HFFc6 (cell line): ENCODE results near the gene SLC25A29. TPM values are rescaled to one million over a fixed set of nuclear protein-coding genes. Genes with fewer than 3 reads are reported as not detected.

Experiments used
- DNase-seq: peaks from one replicate; pipeline ENCODE4 v3.0.0-alpha.2; 2018
- H3K27ac Mint-ChIP-seq: 2 replicates; pipeline ENCODE4 v1.8.0; 2020; ENCODE audit warnings: mild to moderate bottlenecking, mixed read lengths
- H3K27me3 Mint-ChIP-seq: 2 replicates; pipeline ENCODE4 v1.8.0; 2021; ENCODE audit warnings: mild to moderate bottlenecking, moderate library complexity, mixed read lengths; ENCODE audit not compliant: insufficient read depth
- H3K36me3 Mint-ChIP-seq: 2 replicates; pipeline ENCODE4 v1.8.0; 2021; ENCODE audit warnings: low read depth, mixed read lengths
- H3K4me1 Mint-ChIP-seq: 2 replicates; pipeline ENCODE4 v1.8.0; 2020; ENCODE audit warnings: low read depth, mixed read lengths
- H3K4me3 Mint-ChIP-seq: 2 replicates; pipeline ENCODE4 v1.8.0; 2020; ENCODE audit warnings: mild to moderate bottlenecking, moderate library complexity, mixed read lengths
- H3K9me3 Mint-ChIP-seq: 2 replicates; pipeline ENCODE4 v1.8.0; 2020; ENCODE audit warnings: mild to moderate bottlenecking, mixed read lengths
- total RNA-seq, 6 experiments: library from RNA; stranded (reverse); fragmentation: NEBNext Ultra II Directional; extraction: Animal tissue kit (Norgen Biotek cat#: 25700); gene quantifications; 2 replicates in 1 of 6; 3 replicates in 5 of 6; pipeline ENCODE4 v1.2.3, GENCODE V29; 2021
- TF ChIP-seq, protein P1 (sequence below): fragments of 200-600 bp; sonication (generic); IDR thresholded peaks from 2 replicates; pipeline ENCODE4 v1.5.0; 2021; ENCODE audit warnings: antibody characterized with exemption, mild to moderate bottlenecking

SLC25A29 gene
- total RNA-seq, 6 experiments from 2014 or later = 6.5 to 8.6 (median 7.7) TPM

DNA sequence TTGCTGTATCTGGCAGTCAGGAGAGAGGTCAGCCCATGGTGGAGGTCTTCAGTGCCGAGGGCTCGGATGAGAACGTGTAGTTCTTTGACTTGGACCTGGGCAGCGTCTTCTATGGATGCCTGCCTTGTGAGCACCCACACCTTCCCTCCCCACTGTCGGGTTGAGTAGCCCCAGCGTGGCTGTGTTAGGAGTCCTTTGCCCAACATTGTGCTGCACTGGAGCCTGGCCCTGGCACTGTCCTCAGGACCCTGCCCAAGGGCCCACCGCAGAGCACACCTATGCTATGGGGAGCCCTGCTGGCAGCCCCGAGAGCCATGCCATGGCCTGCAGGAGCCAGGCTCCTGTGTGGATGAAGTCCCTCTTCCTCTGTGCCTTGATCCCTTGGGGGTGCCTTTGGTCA lies 26.7 kb downstream of the SLC25A29 start:
- peaks cover 10% of the 10 kb centered on the region; the same call in 1 of the 2 replicates for H3K36me3 Mint-ChIP-seq

DNA sequence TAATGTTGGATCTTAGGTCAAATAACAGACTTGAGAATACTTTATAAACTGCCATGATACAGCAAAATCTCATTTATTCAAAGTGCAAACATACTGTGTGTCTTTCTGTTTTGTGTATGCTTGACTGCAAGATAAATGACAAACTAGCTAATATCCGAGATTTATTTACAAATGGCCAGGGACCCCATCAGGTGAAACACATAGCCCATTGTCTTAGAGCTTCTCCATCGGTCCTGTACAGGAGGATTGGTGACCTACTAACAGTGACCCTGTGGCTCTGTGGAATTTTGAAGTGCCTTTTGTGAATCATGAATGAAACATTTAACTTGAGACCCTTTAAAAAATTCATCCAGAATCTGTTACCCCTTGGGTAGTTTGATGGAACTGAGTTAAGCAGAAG lies 27.1 kb downstream of the SLC25A29 start:
- peaks cover 10% of the 10 kb centered on the region; the same call in 1 of the 2 replicates for H3K36me3 Mint-ChIP-seq
- peaks cover 3% of the 10 kb centered on the region; the same call in 1 of the 2 replicates for H3K27me3 Mint-ChIP-seq
- DNase-seq = no peak
- H3K9me3 Mint-ChIP-seq = no peaks in the 10 kb centered on the region
- peaks cover 39% of the 10 kb centered on the region for H3K4me1 Mint-ChIP-seq
- peak overlapping the region; percentile 67 for H3K27ac Mint-ChIP-seq
- H3K4me3 Mint-ChIP-seq = no peak overlapping the region
- TF ChIP-seq, protein P1, sequence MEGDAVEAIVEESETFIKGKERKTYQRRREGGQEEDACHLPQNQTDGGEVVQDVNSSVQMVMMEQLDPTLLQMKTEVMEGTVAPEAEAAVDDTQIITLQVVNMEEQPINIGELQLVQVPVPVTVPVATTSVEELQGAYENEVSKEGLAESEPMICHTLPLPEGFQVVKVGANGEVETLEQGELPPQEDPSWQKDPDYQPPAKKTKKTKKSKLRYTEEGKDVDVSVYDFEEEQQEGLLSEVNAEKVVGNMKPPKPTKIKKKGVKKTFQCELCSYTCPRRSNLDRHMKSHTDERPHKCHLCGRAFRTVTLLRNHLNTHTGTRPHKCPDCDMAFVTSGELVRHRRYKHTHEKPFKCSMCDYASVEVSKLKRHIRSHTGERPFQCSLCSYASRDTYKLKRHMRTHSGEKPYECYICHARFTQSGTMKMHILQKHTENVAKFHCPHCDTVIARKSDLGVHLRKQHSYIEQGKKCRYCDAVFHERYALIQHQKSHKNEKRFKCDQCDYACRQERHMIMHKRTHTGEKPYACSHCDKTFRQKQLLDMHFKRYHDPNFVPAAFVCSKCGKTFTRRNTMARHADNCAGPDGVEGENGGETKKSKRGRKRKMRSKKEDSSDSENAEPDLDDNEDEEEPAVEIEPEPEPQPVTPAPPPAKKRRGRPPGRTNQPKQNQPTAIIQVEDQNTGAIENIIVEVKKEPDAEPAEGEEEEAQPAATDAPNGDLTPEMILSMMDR = no peak; the same call in 1 of the 2 replicates

More for the DNA sequence above, 26.7 kb downstream of the SLC25A29 start:
- DNase-seq = no peak
- TF ChIP-seq, protein P1 = no peak
- peaks cover 43% of the 10 kb centered on the region for H3K4me1 Mint-ChIP-seq
- no peaks in the 10 kb centered on the region for H3K9me3 Mint-ChIP-seq
- peak overlapping the region; percentile 22; the same call in 1 of the 2 replicates for H3K27ac Mint-ChIP-seq
- peaks cover 4% of the 10 kb centered on the region for H3K27me3 Mint-ChIP-seq
- no peak overlapping the region for H3K4me3 Mint-ChIP-seq

DNA sequence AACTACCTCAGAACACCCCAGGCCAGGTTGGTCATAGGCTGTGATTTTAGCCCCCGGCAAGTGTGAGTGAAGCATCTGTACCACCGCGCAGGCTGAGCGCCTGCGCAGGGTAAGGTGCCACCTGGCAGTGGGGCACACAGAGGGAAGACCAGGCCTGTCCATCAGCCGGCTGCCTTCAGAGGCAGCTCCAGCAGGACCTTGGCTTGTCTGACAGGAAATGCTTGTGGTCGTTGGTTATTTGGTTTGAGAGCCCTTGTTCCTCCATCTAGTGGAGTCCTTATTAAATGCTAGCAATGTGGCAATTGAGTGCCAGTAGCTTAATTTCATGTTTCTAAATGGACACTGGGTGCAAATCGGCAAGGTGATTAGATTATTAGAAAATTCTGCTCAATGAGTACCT lies 27.5 kb downstream of the SLC25A29 start:
- H3K4me3 Mint-ChIP-seq = no peak overlapping the region
- peaks cover 10% of the 10 kb centered on the region; the same call in 1 of the 2 replicates for H3K36me3 Mint-ChIP-seq
- H3K27me3 Mint-ChIP-seq = no peaks in the 10 kb centered on the region
- peak; percentile 63 for DNase-seq
- TF ChIP-seq, protein P1 = peak; percentile 49
- H3K4me1 Mint-ChIP-seq = peaks cover 39% of the 10 kb centered on the region
- H3K9me3 Mint-ChIP-seq = no peaks in the 10 kb centered on the region
- H3K27ac Mint-ChIP-seq = peak overlapping the region; percentile 67

DNA sequence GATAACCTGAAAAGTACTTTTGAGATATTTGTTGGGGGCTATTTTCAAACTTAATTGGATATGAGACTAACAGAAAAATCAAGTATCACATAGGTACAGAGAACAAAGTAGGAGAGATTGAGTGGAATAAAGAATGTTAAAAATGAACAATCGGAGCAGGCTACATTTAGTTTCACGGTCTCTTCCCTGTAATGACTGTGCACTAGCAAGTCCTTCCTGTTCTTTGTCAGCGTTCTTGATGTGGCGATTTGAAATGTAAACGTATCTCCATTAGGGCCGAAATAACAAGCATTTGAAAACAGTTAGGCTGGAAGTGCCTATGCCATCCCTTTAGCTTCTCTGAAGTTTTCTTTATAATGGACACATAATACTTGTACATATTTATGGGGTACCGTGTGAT lies 31.0 kb downstream of the SLC25A29 start:
- Mint-ChIP-seq H3K36me3 (peaks cover 10% of the 10 kb centered on the region; the same call in 1 of the 2 replicates), H3K27ac (no peak overlapping the region), H3K4me3 (no peak overlapping the region), H3K27me3 (no peaks in the 10 kb centered on the region), H3K9me3 (no peaks in the 10 kb centered on the region), H3K4me1 (peaks cover 24% of the 10 kb centered on the region)
- no peak for DNase-seq
- TF ChIP-seq, protein P1 = no peak

DNA sequence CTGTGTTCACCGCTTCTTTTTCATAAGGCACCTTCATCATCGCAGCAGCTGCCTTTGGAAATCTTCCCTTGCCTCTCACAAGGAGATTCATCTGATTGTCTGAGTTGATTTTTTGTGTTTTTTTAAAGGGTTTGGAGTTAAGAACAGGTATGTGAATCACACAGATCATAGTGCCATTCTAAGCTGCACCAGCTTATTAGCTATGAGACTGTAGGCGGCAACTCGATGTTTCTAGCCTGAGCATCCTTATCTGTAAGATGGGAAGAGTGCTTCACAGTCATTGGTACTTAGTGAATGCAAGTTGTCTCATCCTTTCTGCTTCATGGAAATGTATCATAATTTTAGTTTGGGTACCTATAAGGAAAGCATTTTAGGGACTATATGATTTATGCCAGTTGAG lies 32.0 kb downstream of the SLC25A29 start:
- TF ChIP-seq, protein P1 = no peak
- Mint-ChIP-seq H3K4me1 (peaks cover 15% of the 10 kb centered on the region), H3K27ac (no peak overlapping the region), H3K9me3 (no peaks in the 10 kb centered on the region), H3K27me3 (no peaks in the 10 kb centered on the region), H3K36me3 (peaks cover 5% of the 10 kb centered on the region; the same call in 1 of the 2 replicates), H3K4me3 (no peak overlapping the region)
- no peak for DNase-seq
